HepG2 (cell line): ENCODE data around the gene TLN1. TPM values are rescaled to one million over a fixed set of nuclear protein-coding genes. Genes with fewer than 3 reads are reported as not detected.

Source experiments
- ATAC-seq: fragments of 200-7000 bp; cut with Tn5 transposase; 3 replicates; pipeline ENCODE4 v1.9.1; 2020; ENCODE audit warnings: mild to moderate bottlenecking, moderate library complexity
- BruUV-seq: library from RNA; stranded (reverse); fragments of 400-500 nt; replicated peaks from 2 replicates; lab custom pipeline; 2021; lab: Mats Ljungman, UMichigan
- CTCF ChIA-PET: fragments of 300-600 bp; formaldehyde crosslinking; extraction: SDS; loops from one replicate; lab custom pipeline; 2021; ENCODE audit warnings: low total read pairs, inconsistent platforms, low intra/inter-chr PET ratio; lab: Yijun Ruan, JAX
- POLR2A ChIA-PET: fragments of 350-600 bp; sonication (Branson Sonifier 250); formaldehyde crosslinking; loops from one replicate; lab custom pipeline; 2020; ENCODE audit warnings: antibody characterized with exemption, inconsistent platforms; lab: Yijun Ruan, JAX
- DNase-seq: peaks from one replicate; pipeline ENCODE4 v3.0.0-alpha.2; 2015; ENCODE audit warnings: low spot score
- FAIRE-seq: peaks from 3 replicates; lab custom pipeline; 2011; peaks lifted over from hg19 to GRCh38; lab: Jason Lieb, UNC
- H2AFZ ChIP-seq: one replicate; pipeline ENCODE4 v1.6.1; 2011; ENCODE audit warnings: low read length, inconsistent platforms
- H3K27ac ChIP-seq: fragments of 300-600 bp; 3 replicates; pipeline ENCODE4 v1.8.0; 2011; ENCODE audit warnings: mixed run types, mild to moderate bottlenecking, mixed read lengths, low read length, inconsistent platforms; ENCODE audit not compliant: insufficient read depth; ENCODE audit errors: extremely low read length
- H3K27me3 ChIP-seq, 2 experiments: fragments of 200-600 bp in 1 of 2; 2 replicates in 1 of 2; 3 replicates in 1 of 2; pipeline versions ENCODE4 v1.6.0 to v1.8.0; 2011; ENCODE audit warnings: low read length in 2 of 2, mild to moderate bottlenecking in 2 of 2, moderate library complexity in 2 of 2, inconsistent platforms in 1 of 2; ENCODE audit not compliant: insufficient read depth in 2 of 2, control insufficient read depth in 1 of 2
- H3K36me3 ChIP-seq, 2 experiments: fragments of 200-600 bp in 1 of 2; replicated peaks in 1 of 2; 2 replicates in 1 of 2; 3 replicates in 1 of 2; pipeline versions ENCODE4 v1.5.1 to v1.8.0; 2011; ENCODE audit warnings: low read length in 2 of 2, inconsistent platforms in 1 of 2; ENCODE audit not compliant: insufficient read depth in 2 of 2, control insufficient read depth in 1 of 2
- H3K4me1 ChIP-seq: 2 replicates; pipeline ENCODE4 v1.5.1; 2012; ENCODE audit warnings: low read length, inconsistent platforms; ENCODE audit not compliant: insufficient read depth
- H3K4me2 ChIP-seq: 2 replicates; pipeline ENCODE4 v1.6.0; 2011; ENCODE audit warnings: low read depth, low read length, inconsistent platforms
- H3K4me3 ChIP-seq, 3 experiments: fragments of 200-600 bp in 1 of 3; sonication (generic), shearing (Covaris generic) in 1 of 3; replicated peaks in 1 of 3; 2 replicates each; pipeline ENCODE4 v1.5.1; 2011 to 2016; ENCODE audit warnings: low read length in 3 of 3, inconsistent platforms in 2 of 3, low read depth in 2 of 3, mild to moderate bottlenecking in 2 of 3, control low read depth in 1 of 3, mixed read lengths in 1 of 3; ENCODE audit not compliant: insufficient read depth in 1 of 3
- H3K79me2 ChIP-seq: one replicate; pipeline ENCODE4 v1.6.1; 2011; ENCODE audit warnings: low read length, inconsistent platforms; ENCODE audit not compliant: insufficient read depth
- H3K9ac ChIP-seq: 2 replicates; pipeline ENCODE4 v1.6.0; 2011; ENCODE audit warnings: mild to moderate bottlenecking, low read depth, low read length, inconsistent platforms; ENCODE audit not compliant: insufficient read depth
- H3K9me3 ChIP-seq: 2 replicates; pipeline ENCODE4 v1.5.1; 2012; ENCODE audit warnings: mild to moderate bottlenecking, low read length
- H4K20me1 ChIP-seq: 2 replicates; pipeline ENCODE4 v1.6.0; 2011; ENCODE audit warnings: inconsistent platforms, mild to moderate bottlenecking, low read length, moderate library complexity; ENCODE audit not compliant: insufficient read depth
- CEBPZ ChIP-seq: IDR thresholded peaks from 2 replicates; pipeline ENCODE4 v1.6.1; 2012; ENCODE audit warnings: low read length, improper control_type of control experiment
- FIP1L1 ChIP-seq: fragments of 200-400 bp; formaldehyde crosslinking; IDR thresholded peaks from 2 replicates; pipeline ENCODE4 v1.6.1; 2018; ENCODE audit warnings: low read depth, mild to moderate bottlenecking, low read length, moderate library complexity, borderline replicate concordance; ENCODE audit not compliant: insufficient read depth
- ONECUT2 ChIP-seq: sonication (generic); formaldehyde crosslinking; IDR thresholded peaks from 2 replicates; pipeline ENCODE4 v1.4.0; 2020; ENCODE audit warnings: missing genetic modification reagents
- PHF8 ChIP-seq: sonication (generic); formaldehyde crosslinking; IDR thresholded peaks from 2 replicates; pipeline ENCODE4 v1.5.0; 2020; ENCODE audit warnings: missing genetic modification reagents
- TAF15 ChIP-seq: fragments of 200-400 bp; formaldehyde crosslinking; IDR thresholded peaks from one replicate; pipeline ENCODE4 v1.6.1; 2018; ENCODE audit warnings: mild to moderate bottlenecking, low read depth, low read length; ENCODE audit not compliant: poor library complexity, severe bottlenecking
- ZNF460 ChIP-seq: sonication (generic); formaldehyde crosslinking; IDR thresholded peaks from 2 replicates; pipeline ENCODE4 v1.5.1; 2020; ENCODE audit warnings: missing genetic modification reagents, mild to moderate bottlenecking, borderline replicate concordance
- ZNF557 ChIP-seq: sonication (generic); formaldehyde crosslinking; IDR thresholded peaks from 2 replicates; pipeline ENCODE4 v1.4.0; 2020; ENCODE audit warnings: missing genetic modification reagents
- ZNF7 ChIP-seq: IDR thresholded peaks from 2 replicates; pipeline ENCODE4 v1.6.1; 2016; ENCODE audit warnings: missing biosample characterization, missing genetic modification reagents
- WGBS: methylation state at CpG from one replicate; pipeline ENCODE4 v1.1.6; 2017; ENCODE audit warnings: low lambda C conversion rate; 5-methylcytosine and 5-hydroxymethylcytosine counted together
- in situ Hi-C: cut with HindIII; loops from 2 replicates; pipeline ENCODE4 v1.10.0; 2017; ENCODE audit warnings: low pct_unique_long_range_greater_than_20kb; ENCODE audit not compliant: extremely low pct_ligation_motif_present
- intact Hi-C: fragments of 100-400 bp; cut with micrococcal nuclease; formaldehyde crosslinking; loops from one replicate; pipeline ENCODE4 v1.10.0; 2022; ENCODE audit not compliant: unreplicated experiment
- polyA plus RNA-seq, 8 experiments: library from polyadenylated mRNA; depleted of rRNA in 3 of 8; stranded (reverse) in 7 of 8; unstranded in 1 of 8; fragments of >200 nt; fragmentation: Illumina TruSeq in 4 of 8; extraction: Trizol in 4 of 8; gene quantifications; 2 replicates each; pipeline versions ENCODE4 v1.2.1 to v1.2.3, GENCODE V29; 2011 to 2016; ENCODE audit warnings: low read depth in 4 of 8, missing spikeins in 1 of 8, mixed read lengths in 1 of 8; ENCODE audit not compliant: insufficient read depth in 1 of 8
- total RNA-seq, 5 experiments: library from RNA; depleted of rRNA; stranded (reverse); fragments of >200 nt; fragmentation: Illumina TruSeq; extraction: Trizol; gene quantifications; 2 replicates each; pipeline ENCODE4 v1.2.3, GENCODE V29; 2016; ENCODE audit warnings: low read depth in 1 of 5

TLN1 gene
- total and polyA plus RNA-seq, 2 of the 13 experiments (the other 11 are each of a cell fraction or from before 2014, with no cell fraction given), result 35.2 to 51.8 TPM

GRCh38 chr9:35710818-35711500 lies 21.0 kb downstream of the TLN1 start:
- no peak overlapping the region for H3K27ac ChIP-seq
- no peak overlapping the region for H3K4me3 ChIP-seq
- H3K9ac ChIP-seq, result no peak overlapping the region
- no peak overlapping the region for H3K4me2 ChIP-seq
- intact Hi-C loops, result no loop called here
- no TSS peak for BruUV-seq
- DNase-seq (no peak), FAIRE-seq (no peak), ATAC-seq (no peak)
- TF ChIP-seq CEBPZ (no peak), FIP1L1 (no peak), PHF8 (CRISPR knock-in tag) (no peak), ZNF460 (no peak), ZNF7 (CRISPR knock-in tag) (no peak), ONECUT2 (CRISPR knock-in tag) (no peak), TAF15 (no peak), ZNF557 (no peak)
- H3K27me3 ChIP-seq, result no peaks in the 10 kb centered on the region
- H3K36me3 ChIP-seq, result peaks cover 54 to 90% of the 10 kb centered on the region in 2 experiments
- H4K20me1 ChIP-seq, result no peaks in the 10 kb centered on the region
- in situ Hi-C loops, result no loop called here
- no peaks in the 10 kb centered on the region for H3K79me2 ChIP-seq
- ChIA-PET CTCF (no interaction called here), POLR2A (interaction anchor here (0.9 to 1.5 kb wide), 2 partner anchors 46 to 53 kb away, joined by 3 read pairs; partner anchors contain the start of genes CCDC107 and RMRP)
- H2AFZ ChIP-seq, result no peak overlapping the region
- no peaks in the 10 kb centered on the region for H3K9me3 ChIP-seq
- WGBS, result 89% methylated on average over 7 of the region's 7 CpGs
- H3K4me1 ChIP-seq, result no peaks in the 10 kb centered on the region
